ENCODE results near the gene CREBBP.

The CREBBP gene

GRCh38 chr16:3810198-3810664 lies 70.3 kb downstream of the CREBBP start:
- no peak overlapping the region for H3K4me3 ChIP-seq (ENCODE audit: control insufficient read depth, low read depth, low read length)
- no peak for DNase-seq (ENCODE audit: low read depth)
- no peak for TF ChIP-seq CTCF (conservative IDR thresholded peaks at IDR 0.05; ENCODE audit: control insufficient read depth, insufficient read depth, low read depth, low read length)

- DNase-seq (ENCODE audit: low read depth): no peak
- no peak overlapping the region for H3K4me3 ChIP-seq (ENCODE audit: control insufficient read depth, low read depth, low read length)
- TF ChIP-seq CTCF (conservative IDR thresholded peaks at IDR 0.05; ENCODE audit: control insufficient read depth, insufficient read depth, low read depth, low read length): no peak
Observed at GRCh38 chr16:3808308-3809063, 72.0 kb downstream of the CREBBP start.

GRCh38 chr16:3807425-3808123 lies 72.9 kb downstream of the CREBBP start:
- DNase-seq (ENCODE audit: low read depth): no peak
- no peak for TF ChIP-seq CTCF (conservative IDR thresholded peaks at IDR 0.05; ENCODE audit: control insufficient read depth, insufficient read depth, low read depth, low read length)
- H3K4me3 ChIP-seq (ENCODE audit: control insufficient read depth, low read depth, low read length): no peak overlapping the region

- TF ChIP-seq CTCF (conservative IDR thresholded peaks at IDR 0.05; ENCODE audit: control insufficient read depth, insufficient read depth, low read depth, low read length): no peak
- H3K4me3 ChIP-seq (ENCODE audit: control insufficient read depth, low read depth, low read length): no peak overlapping the region
- DNase-seq (ENCODE audit: low read depth): no peak
Observed at GRCh38 chr16:3804426-3805016, 76.0 kb downstream of the CREBBP start.

GRCh38 chr16:3800477-3801270 lies 79.8 kb downstream of the CREBBP start:
- no peak for TF ChIP-seq CTCF (conservative IDR thresholded peaks at IDR 0.05; ENCODE audit: control insufficient read depth, insufficient read depth, low read depth, low read length)
- H3K4me3 ChIP-seq (ENCODE audit: control insufficient read depth, low read depth, low read length): no peak overlapping the region
- DNase-seq (ENCODE audit: low read depth): no peak

- no peak for TF ChIP-seq CTCF (conservative IDR thresholded peaks at IDR 0.05; ENCODE audit: control insufficient read depth, insufficient read depth, low read depth, low read length)
- DNase-seq (ENCODE audit: low read depth): no peak
- no peak overlapping the region for H3K4me3 ChIP-seq (ENCODE audit: control insufficient read depth, low read depth, low read length)
Observed at GRCh38 chr16:3800019-3800418, 80.5 kb downstream of the CREBBP start.
